Suprapubic skin (tissue), 4 donors: ENCODE results near the gene TNS2. TPM values are rescaled to one million over a fixed set of nuclear protein-coding genes. Genes with fewer than 3 reads are reported as not detected.

ENCODE experiments used
- DNase-seq, 2 donors: peaks; one replicate each; pipeline ENCODE4 v3.0.0-alpha.2; 2019; ENCODE audit warnings: low spot score in 2 of 2
- H3K27ac ChIP-seq: fragments of 200-600 bp; sonication (generic); one replicate; pipeline ENCODE4 v1.5.1; 2019
- H3K27me3 ChIP-seq: fragments of 200-600 bp; sonication (generic); one replicate; pipeline ENCODE4 v1.5.1; 2019
- H3K36me3 ChIP-seq: fragments of 200-600 bp; sonication (generic); one replicate; pipeline ENCODE4 v1.5.1; 2019
- H3K4me1 ChIP-seq: fragments of 200-600 bp; sonication (generic); one replicate; pipeline ENCODE4 v1.5.1; 2019
- H3K4me3 ChIP-seq: fragments of 200-600 bp; sonication (generic); one replicate; pipeline ENCODE4 v1.5.1; 2019; ENCODE audit warnings: mild to moderate bottlenecking
- H3K9me3 ChIP-seq: fragments of 200-600 bp; sonication (generic); one replicate; pipeline ENCODE4 v1.5.1; 2019
- EP300 ChIP-seq: sonication (generic); formaldehyde crosslinking; IDR thresholded peaks from one replicate; pipeline ENCODE4 v1.6.1; 2017; ENCODE audit warnings: antibody characterized with exemption
- POLR2A ChIP-seq, 2 donors: fragments of 450-650 bp; IDR thresholded peaks; one replicate each; pipeline ENCODE4 v1.6.1; 2017; ENCODE audit warnings: antibody characterized with exemption in 2 of 2, mild to moderate bottlenecking in 2 of 2, moderate library complexity in 2 of 2
- POLR2AphosphoS5 ChIP-seq, 3 donors: sonication (generic); formaldehyde crosslinking; IDR thresholded peaks; one replicate each; pipeline ENCODE4 v1.6.1; 2017; ENCODE audit warnings: antibody characterized with exemption in 3 of 3
- WGBS: methylation state at CpG from one replicate; pipeline ENCODE4 v1.1.5; 2018; 5-methylcytosine and 5-hydroxymethylcytosine counted together
- total RNA-seq, 4 donors: library from RNA; depleted of rRNA; stranded (reverse); fragments of >200 nt; gene quantifications; one replicate each; pipeline ENCODE4 v1.1.0, GENCODE V29; 2016
- TF ChIP-seq, protein P1 (sequence below), 2 donors: fragments of 200-600 bp in 1 of 2; fragments of 450-650 bp in 1 of 2; sonication (generic) in 1 of 2; IDR thresholded peaks; one replicate each; pipeline ENCODE4 v1.5.1; 2016 to 2019; ENCODE audit warnings: antibody characterized with exemption in 2 of 2, mild to moderate bottlenecking in 1 of 2, moderate library complexity in 1 of 2

Gene TNS2
- total RNA-seq, 4 donors from 2014 or later, result 22.8 to 122 (median 78.2) TPM

DNA sequence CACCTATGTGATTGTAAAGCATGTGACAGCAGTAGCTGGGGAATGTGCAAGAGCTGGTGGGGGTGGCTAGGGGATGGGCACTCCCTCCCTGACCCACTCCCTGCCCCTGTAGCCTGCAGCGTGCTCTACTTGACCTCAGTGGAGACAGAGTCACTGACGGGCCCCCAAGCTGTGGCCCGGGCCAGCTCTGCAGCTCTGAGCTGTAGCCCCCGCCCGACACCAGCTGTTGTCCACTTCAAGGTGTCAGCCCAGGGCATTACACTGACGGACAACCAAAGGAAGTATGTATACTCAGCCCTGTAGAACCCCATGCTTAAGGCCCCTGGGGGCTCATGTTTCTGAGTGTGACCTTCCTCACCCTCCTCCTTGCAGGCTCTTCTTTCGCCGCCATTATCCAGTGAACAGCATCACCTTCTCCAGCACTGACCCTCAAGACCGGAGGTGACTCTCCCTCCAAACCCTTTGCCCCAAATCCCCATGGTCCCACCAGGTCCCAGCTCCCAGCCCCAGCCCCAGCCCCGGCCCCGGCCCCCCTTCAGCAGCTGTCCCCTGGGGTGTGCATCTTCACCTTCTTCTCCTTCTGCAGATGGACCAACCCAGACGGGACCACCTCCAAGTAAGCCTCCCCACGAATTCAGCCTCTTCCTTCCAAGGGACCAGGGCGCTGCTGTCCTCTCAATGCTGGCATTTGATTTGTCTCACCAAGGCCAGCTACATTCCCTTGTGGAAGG, 13.3 kb downstream of the TNS2 start:
- peaks cover 72% of the 10 kb centered on the region for H3K4me1 ChIP-seq
- H3K27ac ChIP-seq, result peak overlapping the region; percentile 45
- H3K4me3 ChIP-seq, result no peak overlapping the region
- H3K36me3 ChIP-seq, result peaks cover 85% of the 10 kb centered on the region
- DNase-seq, result peak in 1 of 2 donors; percentile 60
- no peaks in the 10 kb centered on the region for H3K9me3 ChIP-seq
- TF ChIP-seq, protein P1, sequence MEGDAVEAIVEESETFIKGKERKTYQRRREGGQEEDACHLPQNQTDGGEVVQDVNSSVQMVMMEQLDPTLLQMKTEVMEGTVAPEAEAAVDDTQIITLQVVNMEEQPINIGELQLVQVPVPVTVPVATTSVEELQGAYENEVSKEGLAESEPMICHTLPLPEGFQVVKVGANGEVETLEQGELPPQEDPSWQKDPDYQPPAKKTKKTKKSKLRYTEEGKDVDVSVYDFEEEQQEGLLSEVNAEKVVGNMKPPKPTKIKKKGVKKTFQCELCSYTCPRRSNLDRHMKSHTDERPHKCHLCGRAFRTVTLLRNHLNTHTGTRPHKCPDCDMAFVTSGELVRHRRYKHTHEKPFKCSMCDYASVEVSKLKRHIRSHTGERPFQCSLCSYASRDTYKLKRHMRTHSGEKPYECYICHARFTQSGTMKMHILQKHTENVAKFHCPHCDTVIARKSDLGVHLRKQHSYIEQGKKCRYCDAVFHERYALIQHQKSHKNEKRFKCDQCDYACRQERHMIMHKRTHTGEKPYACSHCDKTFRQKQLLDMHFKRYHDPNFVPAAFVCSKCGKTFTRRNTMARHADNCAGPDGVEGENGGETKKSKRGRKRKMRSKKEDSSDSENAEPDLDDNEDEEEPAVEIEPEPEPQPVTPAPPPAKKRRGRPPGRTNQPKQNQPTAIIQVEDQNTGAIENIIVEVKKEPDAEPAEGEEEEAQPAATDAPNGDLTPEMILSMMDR (IDR thresholded peaks at IDR 0.05), result no peak
- TF ChIP-seq POLR2A (IDR thresholded peaks at IDR 0.05) (no peak), POLR2AphosphoS5 (IDR thresholded peaks at IDR 0.05) (no peak), EP300 (no peak)
- WGBS, result 91% methylated on average over 10 of the region's 14 CpGs
- H3K27me3 ChIP-seq, result no peaks in the 10 kb centered on the region

DNA sequence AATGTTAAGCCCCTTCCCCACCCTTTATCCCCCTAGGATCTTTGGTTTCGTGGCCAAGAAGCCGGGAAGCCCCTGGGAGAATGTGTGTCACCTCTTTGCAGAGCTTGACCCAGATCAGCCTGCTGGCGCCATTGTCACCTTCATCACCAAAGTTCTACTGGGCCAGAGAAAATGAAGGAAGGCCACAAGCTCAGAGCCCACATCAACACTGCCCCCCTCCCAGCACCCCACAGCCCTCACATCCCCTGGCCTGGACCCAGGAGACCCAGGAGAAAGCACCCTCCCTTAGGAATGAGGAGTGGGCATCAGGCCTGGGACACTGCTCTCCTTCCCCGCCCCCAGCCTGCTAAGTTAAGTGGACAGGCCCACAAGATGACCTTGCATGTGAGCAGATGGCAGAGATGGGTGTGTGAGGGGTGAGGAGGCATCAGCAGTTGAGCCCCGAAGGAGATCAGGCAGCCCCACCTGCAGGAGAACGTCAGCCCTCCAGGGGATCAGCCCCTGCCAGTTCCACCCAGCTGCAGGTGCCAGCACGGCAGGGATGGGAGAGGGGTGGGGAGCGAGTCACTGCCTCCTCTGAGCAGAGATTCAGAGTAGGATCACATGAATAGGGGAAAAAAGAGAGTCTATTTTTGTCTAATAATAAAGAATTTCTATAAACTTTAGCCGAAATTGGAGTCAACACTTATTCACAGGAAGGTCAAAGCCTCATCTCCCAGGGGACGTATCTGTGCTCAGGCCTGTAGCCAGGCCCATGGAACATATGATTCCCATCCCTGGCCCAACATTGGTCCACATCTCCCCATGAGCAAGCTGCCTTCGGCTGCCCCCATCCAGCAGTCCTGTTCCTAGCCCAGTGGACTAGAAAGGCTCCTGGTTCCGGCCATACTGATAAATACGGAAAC, 14.1 kb downstream of the TNS2 start:
- peak in 1 of 3 donors; percentile 26 for TF ChIP-seq POLR2AphosphoS5 (IDR thresholded peaks at IDR 0.05)
- TF ChIP-seq, protein P1 (IDR thresholded peaks at IDR 0.05), result no peak
- TF ChIP-seq POLR2A (IDR thresholded peaks at IDR 0.05), result no peak
- peaks cover 80% of the 10 kb centered on the region for H3K4me1 ChIP-seq
- H3K36me3 ChIP-seq, result peaks cover 78% of the 10 kb centered on the region
- 54% methylated on average over 13 of the region's 13 CpGs for WGBS
- peak in 1 of 2 donors; percentile 82 for DNase-seq
- H3K9me3 ChIP-seq, result no peaks in the 10 kb centered on the region
- peak overlapping the region; percentile 64 for H3K27ac ChIP-seq
- no peaks in the 10 kb centered on the region for H3K27me3 ChIP-seq
- no peak overlapping the region for H3K4me3 ChIP-seq

DNA sequence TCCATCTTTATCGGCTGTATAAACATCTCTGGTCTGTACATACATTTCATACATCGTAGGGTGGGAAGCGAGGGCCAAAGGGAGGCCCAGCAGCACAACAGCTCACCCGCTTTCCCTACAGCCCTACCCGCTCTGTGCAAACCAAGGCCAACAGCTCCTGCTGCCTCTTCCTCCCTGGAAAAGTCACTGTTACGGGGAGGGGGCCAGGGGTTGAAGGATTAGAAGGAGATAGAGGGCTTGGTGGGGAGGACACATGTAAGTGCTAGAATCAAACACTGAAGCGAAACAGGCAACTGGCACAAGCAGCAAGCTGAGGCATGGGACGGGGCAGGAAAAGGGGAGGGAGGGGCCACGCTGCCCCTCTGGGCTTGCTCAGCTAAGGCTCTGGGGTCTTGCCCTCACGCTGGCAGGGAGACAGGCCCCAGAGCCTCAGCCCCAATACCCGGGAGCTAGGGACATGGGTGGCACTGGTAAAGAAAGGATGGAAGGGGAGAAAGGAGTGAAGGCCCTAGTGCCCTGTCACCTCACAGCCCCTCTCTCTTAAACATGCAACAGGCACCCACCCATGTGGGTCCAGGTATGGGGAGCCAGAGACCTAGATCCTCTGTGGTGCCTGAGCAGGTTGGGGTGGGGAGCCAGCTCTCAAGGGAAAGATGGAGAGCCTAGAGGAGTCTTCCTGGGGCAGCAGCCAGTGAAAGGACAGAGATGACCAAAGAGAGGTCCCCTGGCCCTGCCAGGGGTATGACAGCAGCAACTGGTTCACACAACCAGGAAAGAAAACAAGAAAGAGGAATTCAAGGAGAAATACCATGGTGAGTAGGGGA, 15.0 kb downstream of the TNS2 start:
- no peaks in the 10 kb centered on the region for H3K9me3 ChIP-seq
- no peak for DNase-seq
- WGBS, result 78% methylated on average over 11 of the region's 11 CpGs

DNA sequence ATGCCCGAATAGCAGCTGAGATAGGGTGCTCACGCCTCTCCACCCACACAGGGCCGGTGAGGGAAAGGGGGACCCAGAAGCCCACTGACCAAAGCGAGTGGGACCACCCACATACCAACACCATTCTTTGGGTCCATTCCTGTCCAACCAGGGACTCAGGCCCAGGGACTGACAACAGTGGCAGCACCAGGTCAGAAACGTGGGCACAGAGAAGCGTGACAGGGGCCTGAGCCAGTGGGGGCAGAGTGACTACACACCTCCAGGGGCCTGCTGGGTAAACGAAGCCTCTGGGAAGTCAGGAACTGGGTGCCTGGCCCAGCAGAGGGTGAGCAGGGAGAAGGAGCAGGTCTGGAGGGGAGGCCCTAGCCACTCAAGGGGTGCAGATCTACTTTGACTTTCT, 15.6 kb downstream of the TNS2 start:
- Histone ChIP-seq H3K27ac (peak overlapping the region; percentile 10), H3K4me3 (no peak overlapping the region), H3K36me3 (peaks cover 63% of the 10 kb centered on the region), H3K9me3 (no peaks in the 10 kb centered on the region), H3K4me1 (peaks cover 81% of the 10 kb centered on the region), H3K27me3 (no peaks in the 10 kb centered on the region)
- WGBS, result 87% methylated on average over 7 of the region's 7 CpGs
- no peak for DNase-seq
- TF ChIP-seq, protein P1 (IDR thresholded peaks at IDR 0.05), result no peak
- TF ChIP-seq EP300 (no peak), POLR2AphosphoS5 (IDR thresholded peaks at IDR 0.05) (no peak), POLR2A (IDR thresholded peaks at IDR 0.05) (no peak)

More for the DNA sequence above, 15.0 kb downstream of the TNS2 start:
- H3K27ac ChIP-seq, result peak overlapping the region; percentile 64
- no peaks in the 10 kb centered on the region for H3K27me3 ChIP-seq
- H3K36me3 ChIP-seq, result peaks cover 69% of the 10 kb centered on the region
- H3K4me1 ChIP-seq, result peaks cover 81% of the 10 kb centered on the region
- H3K4me3 ChIP-seq, result no peak overlapping the region
- TF ChIP-seq POLR2AphosphoS5 (IDR thresholded peaks at IDR 0.05), result no peak
- TF ChIP-seq, protein P1 (IDR thresholded peaks at IDR 0.05), result no peak
- TF ChIP-seq POLR2A (IDR thresholded peaks at IDR 0.05), result no peak
- no peak for TF ChIP-seq EP300
